Transverse colon (tissue), 4 donors: ENCODE data around the gene ITGA6. TPM values are rescaled to one million over a fixed set of nuclear protein-coding genes. Genes with fewer than 3 reads are reported as not detected.

Source experiments
- DNase-seq: peaks from one replicate; pipeline ENCODE4 v3.0.0-alpha.2; 2019
- H3K27ac ChIP-seq, 4 donors: fragments of 200-600 bp; sonication (generic); 2 replicates each; pipeline ENCODE4 v1.5.1; 2016 to 2018; ENCODE audit warnings: inconsistent platforms in 4 of 4
- H3K27me3 ChIP-seq: fragments of 200-600 bp; sonication (generic); 2 replicates; pipeline ENCODE4 v1.5.1; 2017; ENCODE audit warnings: inconsistent platforms
- H3K36me3 ChIP-seq, 4 donors: fragments of 200-600 bp; sonication (generic); 2 replicates each; pipeline ENCODE4 v1.5.1; 2017 to 2019; ENCODE audit warnings: inconsistent platforms in 4 of 4
- H3K4me1 ChIP-seq, 4 donors: fragments of 200-600 bp; sonication (generic); 2 replicates each; pipeline ENCODE4 v1.5.1; 2017 to 2020; ENCODE audit warnings: inconsistent platforms in 4 of 4
- H3K4me3 ChIP-seq, 4 donors: fragments of 200-600 bp; sonication (generic); 1 replicate in 1 of 4; 2 replicates in 3 of 4; pipeline versions ENCODE4 v1.5.1 to v1.6.1; 2017 to 2019; ENCODE audit warnings: inconsistent platforms in 4 of 4
- H3K9me3 ChIP-seq, 2 donors: fragments of 200-600 bp; sonication (generic); 2 replicates each; pipeline ENCODE4 v1.5.1; 2017 to 2019; ENCODE audit warnings: inconsistent platforms in 2 of 2
- CTCF ChIP-seq, 5 experiments: fragments of 200-600 bp in 3 of 5; fragments of 450-650 bp in 2 of 5; sonication (generic) in 3 of 5; IDR thresholded peaks; 1 replicate in 2 of 5; 2 replicates in 3 of 5; pipeline ENCODE4 v1.5.1; 2016 to 2017; ENCODE audit warnings: antibody characterized with exemption in 5 of 5, inconsistent platforms in 3 of 5, mild to moderate bottlenecking in 2 of 5, moderate library complexity in 1 of 5
- EP300 ChIP-seq: sonication (generic); formaldehyde crosslinking; IDR thresholded peaks from one replicate; pipeline ENCODE4 v1.6.1; 2017; ENCODE audit warnings: antibody characterized with exemption, low read depth
- POLR2A ChIP-seq: fragments of 450-650 bp; IDR thresholded peaks from one replicate; pipeline ENCODE4 v1.6.1; 2016; ENCODE audit warnings: antibody characterized with exemption, mild to moderate bottlenecking, moderate library complexity
- POLR2AphosphoS5 ChIP-seq, 3 donors: sonication (generic); formaldehyde crosslinking; IDR thresholded peaks; one replicate each; pipeline ENCODE4 v1.6.1; 2016; ENCODE audit warnings: antibody characterized with exemption in 3 of 3
- WGBS, 2 donors: methylation state at CpG; one replicate each; pipeline ENCODE4 v1.1.5; 2018; ENCODE audit warnings: low coverage in 1 of 2; 5-methylcytosine and 5-hydroxymethylcytosine counted together
- in situ Hi-C, 4 donors: fragments of 200-750 bp; cut with MboI; loops; one replicate each; pipeline versions ENCODE4 v1.15.0 to v1.15.1; 2017; ENCODE audit warnings: low sequenced_read_pairs in 3 of 4, low pct_ligation_motif_present in 1 of 4, low pct_unique_long_range_greater_than_20kb in 1 of 4
- intact Hi-C: fragments of 100-400 bp; cut with DNase I; formaldehyde crosslinking; loops from one replicate; pipeline ENCODE4 v1.15.1; 2023; ENCODE audit warnings: low total_unique reads
- total RNA-seq, 4 donors: library from RNA; depleted of rRNA; stranded (reverse); fragments of >200 nt; gene quantifications; one replicate each; pipeline ENCODE4 v1.1.0, GENCODE V29; 2016

ITGA6 gene
- total RNA-seq, 4 donors from 2014 or later: 80.4 to 267 (median 207) TPM

DNA sequence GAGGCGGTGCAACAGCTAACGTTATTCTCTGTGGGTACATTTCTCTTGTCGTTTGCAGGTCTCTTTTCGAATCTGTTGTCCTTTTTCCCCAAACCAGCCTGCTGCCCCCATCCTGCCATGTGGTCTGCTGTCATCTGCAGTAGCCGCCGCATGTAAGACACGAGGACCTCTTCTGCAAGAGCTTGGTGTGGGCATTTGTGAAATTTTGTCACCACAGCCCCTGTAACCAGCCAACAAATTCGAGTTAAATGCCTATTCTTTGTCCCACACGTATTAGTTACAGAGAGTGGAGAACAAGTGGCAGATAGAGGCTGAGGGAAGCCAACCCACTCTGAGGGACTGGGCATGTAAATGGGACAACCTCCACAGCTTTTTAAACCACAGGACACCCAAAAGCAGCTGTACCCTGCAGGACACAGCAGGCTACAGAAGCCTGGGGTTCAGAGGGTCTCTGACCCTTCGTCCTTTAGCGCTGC, 35.0 kb downstream of the ITGA6 start:
- Histone ChIP-seq H3K4me3 (no peak overlapping the region), H3K9me3 (no peaks in the 10 kb centered on the region), H3K36me3 (peaks cover 0 to under 1% (median 0%) of the 10 kb centered on the region in 4 donors), H3K27ac (peak overlapping the region; percentile 81 to 90 (median 85)), H3K27me3 (no peaks in the 10 kb centered on the region), H3K4me1 (peaks cover 35 to 77% (median 57%) of the 10 kb centered on the region in 4 donors)
- no peak for DNase-seq
- intact Hi-C loops: loop anchor here (10.0 kb wide), 2 partner anchors 242 to 888 kb away; no protein-coding TSS in a partner anchor
- 38 to 50% methylated on average over 4 to 11 of the region's 11 CpGs for WGBS, 2 donors
- TF ChIP-seq EP300: no peak
- no peak for TF ChIP-seq POLR2A
- no peak for TF ChIP-seq CTCF (IDR thresholded peaks at IDR 0.05)
- no peak for TF ChIP-seq POLR2AphosphoS5 (IDR thresholded peaks at IDR 0.05)
- in situ Hi-C loops: loop anchor here in 3 of 4 donors (10.0 kb wide), 1 partner anchor 288 kb away; no protein-coding TSS in a partner anchor

GRCh38 chr2:172462849-172463381, 35.5 kb downstream of the ITGA6 start:
- Histone ChIP-seq H3K27me3 (no peaks in the 10 kb centered on the region), H3K27ac (peak overlapping the region; percentile 81 to 90 (median 85)), H3K4me1 (peaks cover 35 to 72% (median 57%) of the 10 kb centered on the region in 4 donors), H3K9me3 (no peaks in the 10 kb centered on the region), H3K4me3 (no peak overlapping the region), H3K36me3 (peaks cover 0 to 6% (median 0%) of the 10 kb centered on the region in 4 donors)
- WGBS, 2 donors: 7 to 27% methylated on average over 2 to 5 of the region's 5 CpGs
- intact Hi-C loops: loop anchor here (1.0 to 10.0 kb wide), 3 partner anchors 242 to 888 kb away; no protein-coding TSS in a partner anchor
- no peak for TF ChIP-seq EP300
- no peak for TF ChIP-seq CTCF (IDR thresholded peaks at IDR 0.05)
- no peak for TF ChIP-seq POLR2A
- peak in 2 of 3 donors; percentile 33 to 55 for TF ChIP-seq POLR2AphosphoS5 (IDR thresholded peaks at IDR 0.05)
- in situ Hi-C loops: loop anchor here in 3 of 4 donors (10.0 kb wide), 1 partner anchor 288 kb away; no protein-coding TSS in a partner anchor
- DNase-seq: peak; percentile 44

GRCh38 chr2:172464400-172465129, 37.2 kb downstream of the ITGA6 start:
- Histone ChIP-seq H3K36me3 (peaks cover 0 to 9% (median 0%) of the 10 kb centered on the region in 4 donors), H3K4me1 (peaks cover 35 to 65% (median 56%) of the 10 kb centered on the region in 4 donors), H3K27me3 (no peaks in the 10 kb centered on the region), H3K9me3 (no peaks in the 10 kb centered on the region), H3K4me3 (no peak overlapping the region), H3K27ac (peak overlapping the region; percentile 81 to 90 (median 85))
- intact Hi-C loops (loop anchor here (10.0 kb wide), 2 partner anchors 240 to 890 kb away; no protein-coding TSS in a partner anchor), in situ Hi-C loops (loop anchor here (5.0 to 10.0 kb wide), 2 partner anchors 290 to 292 kb away; no protein-coding TSS in a partner anchor)
- DNase-seq: no peak
- TF ChIP-seq EP300 (no peak), POLR2A (no peak), POLR2AphosphoS5 (IDR thresholded peaks at IDR 0.05) (peak in 1 of 3 donors; percentile 27), CTCF (IDR thresholded peaks at IDR 0.05) (no peak)
- WGBS, 2 donors: 37 to 45% methylated on average over 3 to 4 of the region's 4 CpGs
